AG08395 (cell line): ENCODE measurements around the gene GNB1L.

Experiments used
- DNase-seq: peaks from one replicate; pipeline ENCODE4 v3.0.0; 2012; ENCODE audit warnings: mixed read lengths, low spot score

GNB1L gene

GRCh38 chr22:19875531-19876313, 21.0 kb upstream of the GNB1L start:
- DNase-seq: no peak

- DNase-seq: no peak
Observed at GRCh38 chr22:19875061-19875530, 20.4 kb upstream of the GNB1L start.

GRCh38 chr22:19874307-19875060, 19.8 kb upstream of the GNB1L start:
- no peak for DNase-seq

GRCh38 chr22:19873960-19874306, 19.3 kb upstream of the GNB1L start:
- DNase-seq: no peak

GRCh38 chr22:19873138-19873959, 18.7 kb upstream of the GNB1L start:
- no peak for DNase-seq

- no peak for DNase-seq
Observed at GRCh38 chr22:19872779-19873137, 18.1 kb upstream of the GNB1L start.

- DNase-seq: no peak
Observed at GRCh38 chr22:19871845-19872778, 17.4 kb upstream of the GNB1L start.

- no peak for DNase-seq
Observed at GRCh38 chr22:19871023-19871844, 16.6 kb upstream of the GNB1L start.

- no peak for DNase-seq
Observed at GRCh38 chr22:19870153-19871022, 15.7 kb upstream of the GNB1L start.

GRCh38 chr22:19869497-19870152, 15.0 kb upstream of the GNB1L start:
- no peak for DNase-seq

- no peak for DNase-seq
Observed at GRCh38 chr22:19868773-19869471, 14.2 kb upstream of the GNB1L start.

- DNase-seq: no peak
Observed at GRCh38 chr22:19868333-19868732, 13.7 kb upstream of the GNB1L start.

- DNase-seq: no peak
Observed at GRCh38 chr22:19867617-19868016, 12.9 kb upstream of the GNB1L start.

- no peak for DNase-seq
Observed at GRCh38 chr22:19866665-19867009, 12.0 kb upstream of the GNB1L start.

- DNase-seq: no peak
Observed at GRCh38 chr22:19865141-19865829, 10.6 kb upstream of the GNB1L start.

GRCh38 chr22:19864538-19865106, 9.9 kb upstream of the GNB1L start:
- no peak for DNase-seq

- no peak for DNase-seq
Observed at GRCh38 chr22:19863571-19863970, 8.9 kb upstream of the GNB1L start.
